Fibroblast of the conjunctiva (primary cell): ENCODE results near the gene CREG2.

Experiments
- DNase-seq: peaks from one replicate; pipeline ENCODE4 v3.0.0-alpha.2; 2010; ENCODE audit warnings: low read depth

The CREG2 gene

DNA sequence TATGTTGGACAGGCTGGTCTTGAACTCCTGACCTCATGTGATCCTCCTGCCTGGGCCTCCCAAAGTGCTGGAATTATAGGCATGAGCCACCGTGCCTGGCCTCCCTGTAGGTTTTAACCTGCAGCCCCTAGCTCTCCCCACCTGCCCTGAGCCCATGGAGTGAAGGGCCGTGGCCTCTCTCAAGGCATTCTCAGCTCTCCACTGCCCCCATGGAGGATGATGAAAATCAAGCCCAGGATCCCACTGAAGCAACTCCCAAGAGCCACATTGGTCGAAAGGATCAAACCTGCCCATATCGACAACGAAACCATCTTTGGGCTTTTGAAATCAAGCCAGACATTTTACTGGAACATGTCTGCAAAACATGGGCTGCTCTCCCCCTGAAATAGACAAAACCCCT, 22.4 kb upstream of the CREG2 start:
- no peak for DNase-seq

DNA sequence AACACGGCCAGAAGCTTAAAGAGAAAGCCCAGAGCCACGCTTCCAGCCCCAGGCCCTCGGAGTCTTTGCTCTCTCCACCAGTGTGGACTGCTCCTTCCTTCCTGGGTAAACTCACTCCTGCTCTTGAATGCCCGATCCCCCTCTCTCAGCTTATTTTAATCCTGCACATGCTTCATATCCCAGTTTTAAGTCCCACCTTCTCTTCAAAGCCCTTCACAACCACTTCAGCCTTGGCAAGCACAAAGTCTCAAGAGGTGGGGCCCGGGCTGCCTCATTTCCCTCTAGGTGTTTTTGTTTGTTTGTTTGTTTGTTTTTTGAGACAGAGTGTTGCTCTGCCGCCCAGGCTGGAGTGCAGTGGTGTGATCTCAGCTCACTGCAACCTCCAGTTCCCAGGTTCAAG, 21.6 kb upstream of the CREG2 start:
- DNase-seq = no peak

- no peak for DNase-seq
Observed at GRCh38 chr2:101405351-101405899, 18.1 kb upstream of the CREG2 start.

DNA sequence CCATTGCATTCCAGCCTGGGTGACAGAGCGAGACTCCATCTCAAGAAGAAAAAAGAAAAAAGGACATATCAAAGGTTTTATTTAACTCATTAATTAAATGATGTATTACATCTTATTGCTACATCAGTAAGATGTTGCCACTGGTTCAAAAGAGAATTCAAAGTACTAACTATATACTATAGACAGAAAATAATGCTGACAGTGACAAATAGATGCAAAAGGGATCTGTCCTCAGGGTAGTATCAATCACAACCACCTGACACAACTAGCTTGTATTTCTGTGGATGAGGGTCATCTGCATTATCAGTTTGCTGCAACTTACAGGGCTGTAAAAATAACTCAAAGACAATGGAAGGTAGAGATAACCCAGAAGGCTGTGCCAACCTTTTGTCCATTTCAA, 16.4 kb upstream of the CREG2 start:
- DNase-seq = no peak

- no peak for DNase-seq
Observed at GRCh38 chr2:101402630-101403029, 15.3 kb upstream of the CREG2 start.

DNA sequence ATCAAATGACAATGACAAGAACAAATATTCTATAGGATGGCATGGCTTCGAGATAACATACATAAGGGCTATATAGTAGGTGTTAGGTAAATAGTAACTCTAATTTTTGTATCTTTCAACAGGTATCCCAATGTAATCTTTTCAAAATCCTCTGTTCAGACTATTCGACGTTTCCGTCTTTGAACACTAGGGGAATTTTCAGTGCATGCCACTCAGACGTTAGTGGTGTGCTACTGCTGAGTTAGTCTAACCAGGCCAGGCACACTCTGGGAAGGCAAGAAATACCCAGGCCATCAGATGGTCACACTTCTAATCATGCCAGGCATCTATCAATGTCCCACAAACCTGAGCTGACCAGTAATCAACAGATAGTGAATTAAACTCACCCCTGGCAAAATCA, 14.6 kb upstream of the CREG2 start:
- DNase-seq = no peak

DNA sequence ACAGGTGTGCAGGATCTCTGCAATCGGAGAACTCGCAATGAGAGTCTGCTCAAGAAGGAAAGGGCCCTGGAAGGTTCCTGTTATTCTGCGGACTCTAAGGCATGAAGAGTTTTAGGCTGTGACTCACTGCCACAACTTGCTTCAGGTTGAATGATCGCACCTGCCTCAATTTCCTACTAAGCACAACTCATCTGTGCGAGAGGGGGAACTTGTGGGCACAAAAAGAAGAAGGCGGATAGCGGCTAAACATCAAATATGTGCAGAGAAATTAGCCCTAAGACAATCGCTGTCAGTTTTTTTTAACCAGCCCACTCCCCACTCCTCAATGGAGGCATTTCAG, 14.0 kb upstream of the CREG2 start:
- DNase-seq = no peak

GRCh38 chr2:101400506-101401325, 13.4 kb upstream of the CREG2 start:
- no peak for DNase-seq

GRCh38 chr2:101400048-101400447, 12.7 kb upstream of the CREG2 start:
- DNase-seq = no peak

- no peak for DNase-seq
Observed at GRCh38 chr2:101399021-101399799, 11.9 kb upstream of the CREG2 start.

DNA sequence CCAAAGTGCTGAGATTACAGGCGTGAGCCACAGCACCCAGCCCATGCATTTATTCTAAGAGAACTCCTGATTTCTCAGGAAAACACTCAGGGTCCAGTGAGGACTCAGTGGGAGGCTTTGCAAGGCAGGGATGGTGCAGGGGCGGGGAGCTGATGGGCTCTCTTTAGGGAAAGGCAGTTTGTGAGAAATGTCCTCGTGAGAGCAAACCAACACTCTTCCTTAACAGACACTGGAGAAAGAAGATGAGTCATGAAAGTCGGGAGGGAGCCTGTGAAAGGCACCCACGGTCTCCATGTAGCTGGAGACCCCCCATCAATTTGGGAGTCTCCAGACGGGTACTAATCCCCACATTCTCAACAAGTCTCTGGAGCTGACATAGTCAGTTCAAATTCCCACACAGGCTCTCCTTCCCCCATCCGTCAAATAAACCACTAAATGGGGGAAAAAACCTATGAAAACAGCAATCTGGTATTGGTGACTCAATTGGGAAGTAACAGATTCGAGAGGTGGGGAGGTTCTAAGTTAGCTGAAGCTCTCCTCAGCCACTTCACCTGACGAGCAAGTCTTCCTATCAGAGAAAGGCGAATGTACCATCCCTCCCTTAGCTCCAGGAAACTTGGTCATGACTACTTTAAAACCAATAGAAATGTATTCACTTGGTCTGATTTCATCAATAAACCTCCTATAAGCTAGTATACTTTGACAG, 11.0 kb upstream of the CREG2 start:
- DNase-seq = no peak

DNA sequence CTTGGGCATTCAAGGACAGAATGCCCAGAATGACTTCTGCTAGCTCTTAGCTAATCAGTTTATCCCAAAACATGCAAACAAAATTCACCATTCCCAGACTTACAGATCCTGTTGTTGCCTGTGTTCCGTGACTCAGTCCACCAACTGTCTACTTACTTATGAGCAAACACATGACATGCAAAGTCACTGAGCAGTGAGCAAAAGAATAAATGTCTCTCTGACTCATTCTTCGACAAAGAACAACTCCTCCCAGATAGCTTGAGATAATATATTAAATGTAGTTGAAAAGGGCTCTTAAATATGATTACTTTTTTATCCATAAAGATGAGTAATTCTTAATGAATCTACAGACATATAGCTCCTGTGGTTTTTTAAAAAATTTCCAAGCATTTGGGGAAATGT, 9.0 kb upstream of the CREG2 start:
- peak; percentile 43 for DNase-seq

DNA sequence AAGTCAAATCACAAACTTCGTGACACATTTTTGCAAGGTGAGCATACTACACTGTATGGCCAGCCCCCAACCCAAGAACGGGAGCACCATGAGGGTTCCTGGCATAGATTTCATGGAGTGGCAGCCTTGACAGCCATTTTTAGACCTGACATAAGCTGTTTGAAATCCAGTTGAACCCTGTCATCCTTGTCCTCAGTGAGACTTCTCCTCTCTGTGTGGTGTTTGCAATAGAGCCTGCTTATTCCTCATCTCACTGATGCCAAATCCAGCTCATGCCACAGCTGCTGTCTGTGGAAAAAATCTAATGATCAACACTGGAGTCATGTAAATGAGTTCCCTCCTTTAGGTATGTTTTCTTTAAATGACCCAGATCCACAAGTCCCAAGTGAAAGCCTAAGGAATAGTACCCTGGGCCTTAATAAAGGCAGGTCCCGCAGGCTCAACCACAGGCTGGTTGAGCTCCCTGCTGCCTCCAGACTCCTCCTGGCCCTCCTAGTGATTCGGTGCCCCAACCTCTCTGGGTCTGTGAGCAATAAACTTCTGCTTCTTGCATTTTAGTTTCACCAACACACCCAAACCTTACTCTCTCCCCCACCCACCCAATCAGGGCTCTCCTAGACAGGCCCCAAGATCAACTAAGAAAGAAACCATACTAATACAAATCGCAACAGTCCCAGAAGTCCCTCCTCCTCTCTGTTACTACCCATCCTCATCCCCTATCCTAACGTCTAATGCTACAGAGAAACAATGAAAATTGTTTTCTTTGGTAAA, 8.4 kb upstream of the CREG2 start:
- no peak for DNase-seq

DNA sequence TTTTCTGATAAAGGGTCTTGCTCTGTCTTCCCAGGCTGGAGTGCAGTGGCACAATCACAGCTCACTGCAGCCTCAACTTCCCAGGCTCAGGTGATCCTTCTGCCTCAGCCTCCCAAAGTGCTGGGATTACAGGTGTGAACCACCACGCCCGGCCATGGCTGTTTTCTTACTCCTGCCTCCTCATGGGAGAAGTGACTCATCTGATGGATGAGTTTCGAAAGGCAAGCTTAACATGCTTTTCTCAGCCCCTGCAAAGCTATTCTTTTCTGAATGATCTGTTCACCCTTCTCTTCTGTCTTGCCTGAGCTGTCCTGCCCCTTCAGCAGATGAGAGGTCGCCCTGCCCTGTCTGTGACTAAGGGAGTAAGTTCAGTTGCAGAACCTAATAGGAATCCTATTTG, 929 bp upstream of the CREG2 start:
- DNase-seq = no peak

DNA sequence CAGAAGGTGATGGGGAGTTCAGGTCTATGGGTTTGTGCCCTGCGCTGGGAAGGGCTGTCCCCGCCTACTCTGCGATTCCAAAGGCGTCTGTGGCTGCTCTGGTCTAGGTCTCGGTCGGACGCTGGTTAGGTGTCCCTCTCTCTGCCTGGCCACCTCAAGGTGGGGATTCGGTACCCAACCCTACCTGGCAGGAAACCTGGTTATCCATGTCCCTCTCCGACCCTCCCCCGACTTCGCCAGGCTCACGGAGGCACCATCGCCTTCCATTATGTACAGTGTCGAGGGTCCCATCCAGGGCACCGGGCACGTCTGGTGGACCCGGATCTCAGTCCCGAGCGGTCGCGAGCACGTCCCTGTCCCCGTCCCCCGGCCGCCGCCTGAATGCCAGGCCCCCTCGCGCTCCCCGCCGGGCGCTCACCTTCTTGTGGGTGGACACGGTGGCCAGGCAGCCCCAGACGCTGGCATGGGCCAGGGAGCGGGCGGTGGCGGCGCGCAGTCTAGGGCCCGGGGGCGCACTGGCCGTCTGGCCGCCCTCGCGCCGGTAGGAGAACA, 628 bp downstream of the CREG2 start:
- no peak for DNase-seq

DNA sequence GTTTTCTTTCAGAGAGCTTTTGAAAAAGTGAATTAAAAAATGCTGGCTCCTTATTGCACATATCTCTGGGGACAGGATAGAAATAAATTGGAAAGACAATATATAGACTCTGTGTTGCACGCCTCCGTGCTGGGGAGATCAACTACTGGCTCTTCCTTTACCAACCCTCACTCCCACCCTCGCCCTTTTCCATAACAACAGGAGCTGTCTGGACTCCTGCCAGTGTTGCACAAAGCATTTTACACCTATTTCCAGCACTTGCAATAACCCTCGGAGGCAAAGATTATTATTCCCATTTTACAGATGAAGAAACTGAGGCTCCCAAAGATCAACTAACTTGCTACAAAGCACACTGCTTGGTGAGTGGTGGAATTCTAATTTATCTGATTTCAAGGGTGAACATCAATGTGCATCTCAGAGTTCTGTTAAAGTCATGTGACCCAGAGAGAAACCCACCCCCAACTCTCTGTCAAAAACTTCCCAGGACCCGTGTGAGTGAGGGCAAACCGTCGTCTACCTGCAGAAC, 4.2 kb downstream of the CREG2 start:
- no peak for DNase-seq

- no peak for DNase-seq
Observed at GRCh38 chr2:101382442-101382841, 4.9 kb downstream of the CREG2 start.

- DNase-seq = no peak
Observed at GRCh38 chr2:101380376-101380775, 6.9 kb downstream of the CREG2 start.

- DNase-seq = no peak
Observed at GRCh38 chr2:101379091-101379490, 8.2 kb downstream of the CREG2 start.

GRCh38 chr2:101375653-101376052, 11.7 kb downstream of the CREG2 start:
- DNase-seq = no peak

DNA sequence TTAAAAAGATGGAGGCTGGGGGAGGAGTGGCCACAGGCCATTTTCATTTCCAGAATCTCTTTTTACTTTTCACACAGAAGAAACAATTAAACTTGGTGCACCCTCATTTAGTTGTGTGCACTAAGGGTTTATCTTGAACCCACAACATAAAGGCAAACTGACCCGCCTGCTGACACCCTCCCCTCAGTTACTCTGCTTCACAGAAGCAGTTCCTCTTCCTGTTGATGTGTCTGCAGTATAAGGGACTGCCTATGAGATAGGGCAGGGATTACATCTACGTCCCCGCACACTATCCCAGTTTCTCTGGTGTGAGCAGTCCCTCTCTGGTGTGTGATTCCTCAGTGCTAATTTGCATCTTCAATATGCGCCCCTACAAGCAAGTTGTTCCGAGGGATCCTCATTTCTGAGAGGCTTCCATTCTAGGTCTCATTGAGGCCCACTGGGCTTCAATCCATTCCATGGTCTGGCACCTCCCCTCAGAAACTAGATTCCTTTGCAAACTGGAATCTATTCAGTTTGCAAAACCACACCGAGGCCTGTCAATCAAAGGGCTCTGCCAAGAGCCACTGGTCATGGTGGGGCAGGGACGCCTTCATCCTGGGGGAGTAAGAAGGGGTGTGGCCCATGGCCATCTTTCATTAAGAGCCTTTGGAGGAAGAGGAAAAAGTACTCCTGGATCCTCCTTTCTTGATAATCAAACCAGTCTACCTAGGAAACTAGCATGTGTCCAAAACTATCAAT, 12.3 kb downstream of the CREG2 start:
- no peak for DNase-seq
